SK-N-SH (cell line): ENCODE data around the gene NR1I2. TPM values are rescaled to one million over a fixed set of nuclear protein-coding genes. Genes with fewer than 3 reads are reported as not detected.

ENCODE experiments used
- CTCF ChIA-PET: fragments of 300-600, 350-600 bp; formaldehyde crosslinking; extraction: SDS; loops from one replicate; lab custom pipeline; 2021; lab: Yijun Ruan, JAX
- POLR2A ChIA-PET: fragments of 350-600 bp; sonication (Branson Sonifier 250); formaldehyde crosslinking; extraction: SDS; loops from one replicate; lab custom pipeline; 2020; ENCODE audit warnings: antibody characterized with exemption, inconsistent platforms; lab: Yijun Ruan, JAX
- DNase-seq: peaks from one replicate; pipeline ENCODE4 v3.0.0; 2012
- H2AFZ ChIP-seq: fragments of 200-600 bp; sonication (generic); 2 replicates; pipeline ENCODE4 v1.8.1; 2016; ENCODE audit warnings: antibody characterized with exemption, mild to moderate bottlenecking, low read depth
- H3F3A ChIP-seq: fragments of 200-600 bp; sonication (generic); replicated peaks from 2 replicates; pipeline ENCODE3; 2016; ENCODE audit warnings: antibody characterized with exemption, mild to moderate bottlenecking; ENCODE audit not compliant: insufficient read depth
- H3K27ac ChIP-seq, 2 experiments: fragments of 200-500 bp in 1 of 2; fragments of 200-600 bp in 1 of 2; sonication (Bioruptor generic) in 1 of 2; sonication (generic), shearing (Covaris generic) in 1 of 2; 2 replicates each; pipeline versions ENCODE4 v1.5.1 to v1.6.1; 2014 to 2016; ENCODE audit warnings: low read depth in 2 of 2, inconsistent platforms in 1 of 2, low read length in 1 of 2, mild to moderate bottlenecking in 1 of 2, mixed read lengths in 1 of 2
- H3K27me3 ChIP-seq: fragments of 200-600 bp; sonication (generic), shearing (Covaris generic); 2 replicates; pipeline ENCODE4 v1.6.1; 2016; ENCODE audit warnings: mixed run types; ENCODE audit not compliant: insufficient read depth
- H3K36me3 ChIP-seq, 2 experiments: fragments of 200-500 bp in 1 of 2; fragments of 200-600 bp in 1 of 2; sonication (Bioruptor generic) in 1 of 2; sonication (generic) in 1 of 2; replicated peaks in 1 of 2; 2 replicates each; pipeline versions ENCODE3 to v1.5.1; 2014 to 2016; ENCODE audit warnings: low read length in 1 of 2, mild to moderate bottlenecking in 1 of 2; ENCODE audit not compliant: insufficient read depth in 2 of 2, control insufficient read depth in 1 of 2
- H3K4me1 ChIP-seq, 2 experiments: fragments of 200-500 bp in 1 of 2; fragments of 200-600 bp in 1 of 2; sonication (Bioruptor generic) in 1 of 2; sonication (generic), shearing (Covaris generic) in 1 of 2; 2 replicates each; pipeline versions ENCODE4 v1.5.1 to v1.6.1; 2014 to 2016; ENCODE audit warnings: low read depth in 1 of 2, low read length in 1 of 2, mixed run types in 1 of 2; ENCODE audit not compliant: insufficient read depth in 2 of 2, control insufficient read depth in 1 of 2
- H3K4me2 ChIP-seq: fragments of 200-600 bp; sonication (generic), shearing (Covaris generic); 2 replicates; pipeline ENCODE4 v1.6.1; 2017; ENCODE audit warnings: mixed run types
- H3K4me3 ChIP-seq, 2 experiments: fragments of 200-500 bp in 1 of 2; fragments of 200-600 bp in 1 of 2; sonication (Bioruptor generic) in 1 of 2; sonication (generic), shearing (Covaris generic) in 1 of 2; 2 replicates each; pipeline versions ENCODE4 v1.5.1 to v1.8.1; 2014 to 2016; ENCODE audit warnings: low read depth in 2 of 2, inconsistent platforms in 1 of 2, low read length in 1 of 2, mild to moderate bottlenecking in 1 of 2, mixed read lengths in 1 of 2, moderate library complexity in 1 of 2
- H3K79me2 ChIP-seq: fragments of 200-600 bp; sonication (generic); 2 replicates; pipeline ENCODE4 v1.8.1; 2017; ENCODE audit warnings: mild to moderate bottlenecking; ENCODE audit not compliant: insufficient read depth
- H3K9ac ChIP-seq: fragments of 200-600 bp; sonication (generic); 2 replicates; pipeline ENCODE4 v1.6.1; 2017; ENCODE audit warnings: mixed run types
- H3K9me2 ChIP-seq: fragments of 200-600 bp; sonication (generic); 2 replicates; pipeline ENCODE4 v1.6.1; 2017; ENCODE audit warnings: mixed run types
- H3K9me3 ChIP-seq: fragments of 200-600 bp; sonication (generic); 2 replicates; pipeline ENCODE4 v1.6.1; 2017; ENCODE audit warnings: mixed run types, mild to moderate bottlenecking, moderate library complexity
- H4K20me1 ChIP-seq: fragments of 200-600 bp; sonication (generic); 2 replicates; pipeline ENCODE4 v1.6.1; 2017; ENCODE audit warnings: mild to moderate bottlenecking, mixed run types; ENCODE audit not compliant: insufficient read depth
- CHD2 ChIP-seq: fragments of 150-350 bp; IDR thresholded peaks from 2 replicates; pipeline ENCODE4 v1.6.1; 2018; ENCODE audit warnings: low read length; ENCODE audit not compliant: partially characterized antibody
- EP300 ChIP-seq, 2 experiments: IDR thresholded peaks; 2 replicates each; pipeline versions ENCODE4 v1.4.0 to v1.6.1; 2012; ENCODE audit warnings: borderline replicate concordance in 1 of 2, low read depth in 1 of 2, low read length in 1 of 2
- EZH2phosphoT487 ChIP-seq: fragments of 200-600 bp; sonication (generic); IDR thresholded peaks from 2 replicates; pipeline ENCODE4 v1.6.1; 2017; ENCODE audit warnings: low read depth, mixed run types, mild to moderate bottlenecking, antibody characterized with exemption, moderate library complexity, borderline replicate concordance
- FOXJ3 ChIP-seq: sonication (generic); formaldehyde crosslinking; IDR thresholded peaks from 2 replicates; pipeline ENCODE4 v1.5.1; 2020; ENCODE audit warnings: mild to moderate bottlenecking, missing genetic modification reagents
- FOXM1 ChIP-seq: IDR thresholded peaks from 2 replicates; pipeline ENCODE4 v1.4.0; 2012; ENCODE audit warnings: low read depth, mild to moderate bottlenecking
- GABPA ChIP-seq: IDR thresholded peaks from 2 replicates; pipeline ENCODE4 v1.4.0; 2012; ENCODE audit warnings: low read depth, mild to moderate bottlenecking
- GATA2 ChIP-seq: sonication (generic); formaldehyde crosslinking; IDR thresholded peaks from 2 replicates; pipeline ENCODE4 v1.5.0; 2020; ENCODE audit warnings: mild to moderate bottlenecking, missing genetic modification reagents
- JUND ChIP-seq: IDR thresholded peaks from 2 replicates; pipeline ENCODE4 v1.4.0; 2012
- MAX ChIP-seq: IDR thresholded peaks from 2 replicates; pipeline ENCODE4 v1.4.0; 2012; ENCODE audit warnings: low read depth
- NRF1 ChIP-seq: IDR thresholded peaks from 2 replicates; pipeline ENCODE4 v1.6.1; 2012; ENCODE audit warnings: low read depth, mild to moderate bottlenecking, low read length
- PBX3 ChIP-seq: IDR thresholded peaks from 2 replicates; pipeline ENCODE4; 2012
- RAD21 ChIP-seq: IDR thresholded peaks from 2 replicates; pipeline ENCODE4 v1.6.1; 2012; ENCODE audit warnings: mild to moderate bottlenecking, low read length
- REST ChIP-seq: IDR thresholded peaks from 2 replicates; pipeline ENCODE4 v1.6.1; 2012; ENCODE audit warnings: mild to moderate bottlenecking, low read depth, low read length, moderate library complexity
- RFX5 ChIP-seq: IDR thresholded peaks from 2 replicates; pipeline ENCODE4 v1.6.1; 2012; ENCODE audit warnings: mild to moderate bottlenecking, improper control_type of control experiment, low read length
- TAF1 ChIP-seq: IDR thresholded peaks from 2 replicates; pipeline ENCODE4 v1.6.1; 2012; ENCODE audit warnings: low read depth, mild to moderate bottlenecking, low read length, moderate library complexity, borderline replicate concordance
- USF2 ChIP-seq: fragments of 150-350 bp; IDR thresholded peaks from 2 replicates; pipeline ENCODE4 v1.6.1; 2017; ENCODE audit warnings: antibody characterized with exemption, low read length, low read depth, borderline replicate concordance
- YY1 ChIP-seq: IDR thresholded peaks from 2 replicates; pipeline ENCODE4 v1.4.0; 2012; ENCODE audit warnings: low read depth, mild to moderate bottlenecking
- ZBTB33 ChIP-seq: IDR thresholded peaks from 2 replicates; pipeline ENCODE4 v1.4.0; 2012; ENCODE audit warnings: low read depth, borderline replicate concordance
- WGBS: methylation state at CpG from one replicate; pipeline ENCODE4 v1.1.6; 2017; ENCODE audit warnings: low lambda C conversion rate; 5-methylcytosine and 5-hydroxymethylcytosine counted together
- polyA plus RNA-seq, 3 experiments: library from polyadenylated mRNA; depleted of rRNA; stranded (reverse); fragments of >200 nt; gene quantifications; 2 replicates each; pipeline ENCODE4 v1.2.3, GENCODE V29; 2012

The NR1I2 gene
- polyA plus RNA-seq, 1 of the 3 experiments (the other 2 are of a cell fraction), result 0.03 TPM

- no peaks in the 10 kb centered on the region for H3K9me3 ChIP-seq
- CTCF ChIA-PET, result interaction anchor here (1.0 kb wide), 1 partner anchor 468 kb away, joined by 3 read pairs; no protein-coding TSS in a partner anchor
- no peak overlapping the region for H2AFZ ChIP-seq
- no peaks in the 10 kb centered on the region for H3F3A ChIP-seq
- no peak overlapping the region for H3K27ac ChIP-seq
- 91% methylated on average over 10 of the region's 10 CpGs for WGBS
- DNase-seq, result no peak
- no peaks in the 10 kb centered on the region for H3K9me2 ChIP-seq
- POLR2A ChIA-PET, result no interaction called here
- no peak overlapping the region for H3K9ac ChIP-seq
- H3K36me3 ChIP-seq, result no peaks in the 10 kb centered on the region
- TF ChIP-seq EZH2phosphoT487 (no peak), FOXJ3 (CRISPR knock-in tag) (no peak), YY1 (no peak), REST (no peak), JUND (no peak), MAX (no peak), USF2 (no peak), EP300 (IDR thresholded peaks at IDR 0.05; ENCODE audit: borderline replicate concordance in 1 of 2, low read depth in 1 of 2, low read length in 1 of 2) (no peak), FOXM1 (no peak), RAD21 (no peak), PBX3 (no peak), CHD2 (no peak), ZBTB33 (no peak), TAF1 (no peak), RFX5 (no peak), GATA2 (no peak), GABPA (no peak), NRF1 (no peak)
- H4K20me1 ChIP-seq, result no peaks in the 10 kb centered on the region
- H3K79me2 ChIP-seq, result no peaks in the 10 kb centered on the region
- no peak overlapping the region for H3K4me2 ChIP-seq
- H3K4me1 ChIP-seq, result peaks cover 0 to 3% of the 10 kb centered on the region in 2 experiments; a peak in 1 of 4 replicates
- H3K4me3 ChIP-seq, result no peak overlapping the region
- no peaks in the 10 kb centered on the region for H3K27me3 ChIP-seq
Measured at GRCh38 chr3:119743921-119744320, 38.0 kb upstream of the NR1I2 start.
